Fibroblast of villous mesenchyme (primary cell): ENCODE results near the gene KCNQ1OT1. TPM values are rescaled to one million over a fixed set of nuclear protein-coding genes. Genes with fewer than 3 reads are reported as not detected.
"Not testable (repeated sequence)": the region's sequence is repeated elsewhere in the genome, so short reads cannot be mapped to it uniquely, and the experiment has no call there.

Source experiments
- DNase-seq: peaks from one replicate; pipeline ENCODE4 v3.0.0-alpha.2; 2010; ENCODE audit warnings: low read depth
- H3K4me3 ChIP-seq: 2 replicates; pipeline ENCODE4 v1.5.1; 2011; ENCODE audit warnings: low read depth, mild to moderate bottlenecking, low read length
- total RNA-seq: library from RNA; depleted of rRNA; stranded (reverse); fragments of >200 nt; gene quantifications from 2 replicates; pipeline ENCODE4 v1.2.3, GENCODE V29; 2012
- TF ChIP-seq, protein P1 (sequence below): IDR thresholded peaks from 2 replicates; pipeline ENCODE4 v1.5.1; 2012; ENCODE audit warnings: low read depth, mild to moderate bottlenecking, low read length; ENCODE audit not compliant: insufficient read depth

Gene KCNQ1OT1
- total RNA-seq, 1 donor, result 6.0 TPM

DNA sequence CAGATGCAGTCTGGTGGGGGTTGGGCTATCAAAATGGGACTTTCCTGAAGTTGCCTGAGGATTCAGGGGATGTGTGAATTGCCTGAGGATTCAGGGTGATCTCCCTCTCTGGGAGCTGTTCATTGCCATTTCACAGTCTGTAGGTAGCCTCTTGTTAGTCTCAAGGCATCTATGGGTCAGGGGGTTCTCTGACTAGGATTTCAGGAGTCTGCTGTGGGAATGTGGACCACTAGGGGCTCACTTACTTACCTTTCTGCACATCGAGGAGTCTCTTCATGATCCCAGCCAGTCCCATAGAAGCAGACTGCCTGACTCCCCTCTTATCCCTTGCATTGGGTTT is 54.0 kb downstream of the KCNQ1OT1 start:
- DNase-seq, result no peak

DNA sequence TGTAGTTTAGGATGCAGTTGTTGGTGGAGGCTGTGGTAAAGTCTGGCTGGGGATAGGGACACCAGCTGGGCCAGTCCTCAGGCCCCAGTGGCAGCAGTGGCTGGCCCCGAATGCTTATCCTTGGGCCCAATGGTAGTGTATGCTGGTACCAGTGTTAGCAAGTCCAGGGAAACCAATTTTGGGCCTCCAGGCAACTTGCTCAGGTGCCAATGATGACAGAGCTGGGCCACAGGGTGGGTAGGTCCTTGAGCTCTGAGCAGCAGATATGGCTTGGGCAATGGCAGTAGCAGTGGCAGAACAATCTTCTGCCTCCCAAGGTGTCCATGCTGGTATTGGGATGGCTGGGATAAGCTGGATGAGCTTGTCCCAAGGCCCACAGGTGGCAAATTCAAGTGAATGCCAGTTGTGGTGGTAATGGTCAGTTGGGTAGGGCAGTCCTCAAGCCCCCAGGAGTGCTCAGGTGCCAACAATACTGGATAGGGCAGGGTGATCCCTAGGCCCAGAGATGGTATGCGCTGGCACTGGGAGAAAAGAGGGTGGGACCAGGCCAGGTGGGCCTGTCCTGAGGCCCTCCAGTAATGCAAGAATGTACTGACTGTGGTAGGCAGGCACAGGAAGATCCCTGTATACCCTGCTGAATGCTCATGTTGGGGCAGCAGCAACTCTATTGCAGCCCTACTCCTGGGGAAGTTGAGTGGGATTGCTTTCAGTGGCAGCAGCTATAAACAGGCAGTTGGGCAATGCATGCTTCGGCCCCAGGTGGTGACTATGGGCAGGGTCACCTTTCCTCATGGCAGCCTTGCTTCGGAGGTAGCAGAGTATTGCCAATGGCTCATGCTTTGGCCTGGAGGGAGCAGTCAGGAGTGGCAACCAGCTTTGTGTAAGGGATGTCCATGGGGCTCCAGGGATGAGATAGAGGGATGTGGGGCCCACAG is 54.7 kb downstream of the KCNQ1OT1 start:
- DNase-seq, result no peak
- TF ChIP-seq, protein P1, sequence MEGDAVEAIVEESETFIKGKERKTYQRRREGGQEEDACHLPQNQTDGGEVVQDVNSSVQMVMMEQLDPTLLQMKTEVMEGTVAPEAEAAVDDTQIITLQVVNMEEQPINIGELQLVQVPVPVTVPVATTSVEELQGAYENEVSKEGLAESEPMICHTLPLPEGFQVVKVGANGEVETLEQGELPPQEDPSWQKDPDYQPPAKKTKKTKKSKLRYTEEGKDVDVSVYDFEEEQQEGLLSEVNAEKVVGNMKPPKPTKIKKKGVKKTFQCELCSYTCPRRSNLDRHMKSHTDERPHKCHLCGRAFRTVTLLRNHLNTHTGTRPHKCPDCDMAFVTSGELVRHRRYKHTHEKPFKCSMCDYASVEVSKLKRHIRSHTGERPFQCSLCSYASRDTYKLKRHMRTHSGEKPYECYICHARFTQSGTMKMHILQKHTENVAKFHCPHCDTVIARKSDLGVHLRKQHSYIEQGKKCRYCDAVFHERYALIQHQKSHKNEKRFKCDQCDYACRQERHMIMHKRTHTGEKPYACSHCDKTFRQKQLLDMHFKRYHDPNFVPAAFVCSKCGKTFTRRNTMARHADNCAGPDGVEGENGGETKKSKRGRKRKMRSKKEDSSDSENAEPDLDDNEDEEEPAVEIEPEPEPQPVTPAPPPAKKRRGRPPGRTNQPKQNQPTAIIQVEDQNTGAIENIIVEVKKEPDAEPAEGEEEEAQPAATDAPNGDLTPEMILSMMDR, result no peak
- no peak overlapping the region for H3K4me3 ChIP-seq

More for the DNA sequence above, 54.0 kb downstream of the KCNQ1OT1 start:
- TF ChIP-seq, protein P1, result no peak
- no peak overlapping the region for H3K4me3 ChIP-seq

DNA sequence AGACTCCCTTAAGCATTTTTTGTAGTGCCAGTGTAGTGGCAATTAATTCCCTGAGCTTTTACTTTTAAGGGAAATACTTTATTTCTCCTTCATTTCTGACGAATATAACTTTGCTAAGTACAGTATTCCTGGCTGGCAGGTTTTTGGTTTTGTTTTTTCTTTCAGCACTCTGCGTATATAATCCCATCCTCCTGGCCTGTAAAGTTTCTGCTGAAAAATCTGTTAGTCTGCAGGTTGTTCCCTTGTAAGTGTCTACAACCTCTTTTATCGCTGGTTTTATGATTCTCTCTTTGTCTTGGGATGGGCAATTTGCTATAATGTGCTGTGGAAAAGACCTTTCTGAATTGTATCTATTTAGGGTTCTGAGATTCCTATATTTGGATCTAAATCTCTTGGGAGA is 56.0 kb downstream of the KCNQ1OT1 start:
- DNase-seq, result no peak
- TF ChIP-seq, protein P1, result no peak
- H3K4me3 ChIP-seq, result no peak overlapping the region

DNA sequence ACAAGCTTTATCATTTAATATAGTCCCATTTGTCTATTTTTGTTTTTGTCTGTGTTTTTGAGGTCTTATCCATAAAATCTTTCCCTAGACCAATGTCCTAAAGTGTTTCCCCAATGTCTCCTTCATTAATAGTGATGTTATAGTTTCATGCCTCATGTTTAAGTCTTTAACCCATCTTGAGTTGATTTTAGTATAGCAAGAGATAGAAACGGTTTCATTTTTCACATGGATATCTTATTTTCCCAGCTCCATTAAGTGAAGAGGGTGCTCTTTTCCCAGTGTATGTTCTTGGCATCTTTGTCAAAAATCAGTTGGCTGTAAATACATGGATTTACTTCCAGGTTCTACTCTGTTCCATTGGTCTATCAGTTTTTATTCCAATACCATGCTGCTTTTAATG is 58.2 kb downstream of the KCNQ1OT1 start:
- TF ChIP-seq, protein P1, result no peak
- DNase-seq, result no peak
- H3K4me3 ChIP-seq, result no peak overlapping the region

DNA sequence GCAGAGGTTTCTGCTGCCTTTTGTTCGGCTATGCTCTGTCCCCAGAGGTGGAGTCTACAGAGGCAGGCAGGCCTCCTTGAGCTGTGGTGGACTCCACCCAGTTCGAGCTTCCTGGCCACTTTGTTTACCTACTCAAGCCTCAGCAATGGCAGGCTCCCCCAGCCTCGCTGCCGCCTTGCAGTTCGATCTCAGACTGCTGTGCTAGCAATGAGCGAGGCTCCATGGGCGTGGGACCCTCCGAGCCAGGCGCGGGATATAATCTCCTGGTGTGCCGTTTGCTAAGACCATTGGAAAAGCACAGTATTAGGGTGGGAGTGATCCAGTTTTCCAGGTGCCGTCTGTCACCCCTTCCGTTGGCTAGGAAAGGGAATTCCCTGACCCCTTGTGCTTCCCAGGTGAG is 60.0 kb downstream of the KCNQ1OT1 start:
- not testable (repeated sequence) for DNase-seq, H3K4me3 ChIP-seq

DNA sequence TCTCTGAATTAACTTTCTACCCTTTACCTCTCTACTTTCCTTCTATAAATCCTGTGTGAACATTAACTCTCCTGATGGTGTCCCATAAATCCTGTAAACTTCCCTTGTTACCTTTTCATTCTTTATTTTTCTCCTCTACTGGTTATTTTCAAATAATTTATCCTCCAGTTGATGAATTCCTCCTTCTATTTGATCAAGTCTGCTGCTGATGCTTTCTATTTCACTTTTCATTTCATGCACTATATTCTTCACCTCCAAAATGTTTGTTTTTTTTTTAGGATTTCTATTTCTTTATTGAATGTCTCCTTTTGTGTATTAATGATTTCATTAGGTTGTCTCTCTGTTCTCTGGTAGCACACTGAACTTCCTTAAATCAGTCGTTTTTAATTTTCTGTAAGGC is 68.6 kb downstream of the KCNQ1OT1 start:
- DNase-seq, result no peak
- TF ChIP-seq, protein P1, result no peak
- no peak overlapping the region for H3K4me3 ChIP-seq

DNA sequence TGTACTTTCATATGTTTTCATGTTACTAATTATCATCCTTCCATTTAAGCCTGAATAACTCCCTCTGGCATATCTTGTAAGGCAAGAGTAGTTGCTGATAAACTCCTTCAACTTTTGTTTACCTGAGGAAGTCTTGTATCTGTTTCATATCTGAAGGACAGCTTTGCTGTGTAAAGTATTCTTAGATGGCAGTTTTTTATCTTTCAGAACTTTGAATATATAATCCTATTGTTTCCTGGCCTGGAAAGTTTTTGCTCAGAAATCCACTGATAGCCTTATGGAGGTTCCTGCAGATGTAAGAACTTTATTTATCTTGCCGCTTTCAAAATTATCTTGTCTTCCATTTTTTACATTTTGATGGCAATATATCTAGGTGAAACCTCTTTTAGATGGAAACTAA is 69.1 kb downstream of the KCNQ1OT1 start:
- DNase-seq, result no peak
- TF ChIP-seq, protein P1, result no peak
- H3K4me3 ChIP-seq, result no peak overlapping the region
